ENCODE data around the gene DOCK3.
"Not testable (repeated sequence)": the region's sequence is repeated elsewhere in the genome, so short reads cannot be mapped to it uniquely, and the experiment has no call there.

Gene DOCK3

DNA sequence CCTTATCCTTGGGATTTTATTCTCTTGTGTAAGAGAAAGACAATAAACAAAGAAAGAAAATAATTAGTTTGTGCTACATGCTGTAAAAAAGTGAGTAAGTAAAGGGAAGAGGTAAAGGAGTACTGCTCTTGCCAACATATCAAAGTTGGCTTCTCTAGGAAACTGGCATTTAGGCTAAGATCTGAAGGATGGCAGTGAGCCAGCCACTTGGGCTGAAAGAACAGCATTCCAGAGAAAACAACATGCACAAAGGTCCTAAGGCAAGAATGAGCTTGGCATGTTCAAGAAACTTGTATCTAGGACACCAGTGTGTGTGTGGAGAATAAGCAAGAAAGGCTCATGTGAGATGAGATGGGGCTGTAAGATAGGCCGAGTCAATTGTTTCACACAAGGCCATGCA is 464.9 kb downstream of the DOCK3 start:
- no peak for DNase-seq

DNA sequence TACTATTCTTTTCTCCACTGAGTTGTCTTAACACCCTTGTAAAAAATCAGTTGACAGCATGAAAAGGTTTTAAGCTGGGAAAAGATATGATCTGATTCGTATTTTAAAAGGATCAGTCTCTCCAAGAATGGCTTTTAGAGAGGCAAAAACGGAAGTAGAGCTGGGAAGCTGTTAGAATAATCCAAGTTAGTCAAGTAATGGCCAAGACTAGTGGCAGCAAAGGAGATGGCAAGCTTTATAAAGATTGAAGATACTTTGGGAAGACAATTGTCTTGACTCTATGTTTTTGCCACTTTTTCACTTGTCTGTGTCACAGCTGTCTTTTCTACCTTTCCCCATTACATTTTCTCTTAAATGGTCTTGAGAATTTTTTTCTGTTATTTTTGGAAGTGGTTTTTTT is 466.8 kb downstream of the DOCK3 start:
- no peak for DNase-seq

DNA sequence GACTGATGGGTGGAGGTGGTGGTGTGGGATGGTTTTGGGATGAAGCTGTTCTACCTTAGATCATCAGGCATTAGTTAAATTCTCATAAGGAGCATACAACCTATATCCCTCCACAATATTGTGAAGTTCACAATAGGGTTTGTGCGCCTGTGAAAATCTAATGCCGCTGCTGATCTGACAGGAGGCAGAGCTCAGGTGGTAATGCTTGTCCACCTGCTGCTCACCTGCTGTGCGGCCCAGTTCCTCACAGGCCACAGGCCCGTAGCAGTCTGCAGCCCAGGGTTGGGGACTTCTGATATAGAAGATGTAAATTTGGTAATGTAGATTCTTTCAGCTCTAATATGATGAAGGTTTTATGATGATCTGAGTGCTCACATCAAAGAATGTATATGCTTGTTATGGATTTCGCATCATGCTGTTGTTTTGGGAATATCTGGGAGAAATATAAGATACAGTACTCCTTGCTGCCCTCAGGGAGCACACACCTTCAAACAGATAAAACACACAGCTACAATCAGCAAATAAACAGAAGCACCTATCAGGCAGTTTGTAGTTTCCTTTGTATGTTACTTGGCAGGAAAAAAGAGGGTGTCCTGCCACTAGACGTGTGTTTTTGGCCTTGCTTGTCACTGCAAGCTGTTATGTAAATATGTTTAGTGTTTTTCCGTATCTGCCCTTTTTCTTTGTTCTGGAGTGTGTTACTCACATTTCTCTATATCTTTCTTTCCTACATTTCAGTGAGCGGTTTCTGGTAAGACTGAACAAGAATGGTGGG is 471.3 kb downstream of the DOCK3 start:
- DNase-seq: no peak

DNA sequence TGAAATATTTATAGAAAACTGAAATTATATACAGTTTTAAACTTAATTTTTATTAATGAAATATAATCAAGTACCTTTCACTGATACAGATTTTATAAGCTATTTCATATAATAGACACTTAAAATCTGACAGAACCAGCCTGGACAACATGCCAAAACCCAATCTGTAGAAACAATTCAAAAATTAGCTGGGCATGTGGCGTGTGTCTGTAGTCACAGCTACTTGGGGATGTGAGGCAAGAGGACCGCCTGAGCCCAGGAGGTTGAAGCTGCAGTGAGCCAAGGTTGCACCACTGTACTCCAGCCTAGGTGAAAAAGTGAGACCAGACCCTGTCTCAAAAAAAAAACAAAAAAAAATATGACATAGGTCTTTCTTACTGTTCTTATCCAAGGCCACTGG is 472.1 kb downstream of the DOCK3 start:
- no peak for DNase-seq

DNA sequence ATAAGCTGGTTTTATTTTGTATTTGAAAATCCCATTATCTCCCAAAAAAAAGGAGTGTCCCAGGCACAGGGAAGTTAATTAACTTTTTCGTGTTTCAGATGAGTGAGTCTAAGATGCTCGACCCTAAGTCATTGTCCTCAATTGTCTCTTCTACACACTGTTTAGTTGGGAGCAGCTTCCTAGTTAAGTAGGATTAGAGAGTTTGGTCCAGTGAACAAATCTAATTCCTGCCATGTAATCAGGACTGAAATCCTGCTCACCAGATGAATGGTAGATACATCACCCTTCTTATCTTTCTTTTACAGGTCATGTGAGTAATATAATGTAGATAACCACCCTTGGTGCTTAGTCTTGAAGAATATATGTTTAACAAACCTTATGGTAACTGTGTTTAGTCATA is 481.4 kb downstream of the DOCK3 start:
- no peak for DNase-seq

DNA sequence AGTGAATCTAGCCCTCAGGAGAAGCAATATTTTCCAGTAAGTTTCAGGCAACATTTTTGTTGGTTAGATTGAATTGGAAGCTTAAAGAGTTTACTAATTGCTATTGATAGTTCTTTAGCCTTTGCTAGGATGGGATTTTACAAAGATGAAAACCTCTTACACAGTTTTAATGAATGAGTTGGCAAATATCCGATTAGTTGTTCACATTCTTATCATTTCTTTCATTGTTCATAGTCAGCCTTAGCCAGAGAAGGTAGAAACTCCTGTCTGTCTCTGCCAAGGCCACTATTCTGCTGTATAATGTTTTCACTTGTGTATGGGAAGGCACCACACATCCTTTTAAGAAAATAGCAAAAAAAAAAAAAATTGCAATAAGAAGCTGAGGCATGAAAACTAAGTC is 488.3 kb downstream of the DOCK3 start:
- DNase-seq: no peak

DNA sequence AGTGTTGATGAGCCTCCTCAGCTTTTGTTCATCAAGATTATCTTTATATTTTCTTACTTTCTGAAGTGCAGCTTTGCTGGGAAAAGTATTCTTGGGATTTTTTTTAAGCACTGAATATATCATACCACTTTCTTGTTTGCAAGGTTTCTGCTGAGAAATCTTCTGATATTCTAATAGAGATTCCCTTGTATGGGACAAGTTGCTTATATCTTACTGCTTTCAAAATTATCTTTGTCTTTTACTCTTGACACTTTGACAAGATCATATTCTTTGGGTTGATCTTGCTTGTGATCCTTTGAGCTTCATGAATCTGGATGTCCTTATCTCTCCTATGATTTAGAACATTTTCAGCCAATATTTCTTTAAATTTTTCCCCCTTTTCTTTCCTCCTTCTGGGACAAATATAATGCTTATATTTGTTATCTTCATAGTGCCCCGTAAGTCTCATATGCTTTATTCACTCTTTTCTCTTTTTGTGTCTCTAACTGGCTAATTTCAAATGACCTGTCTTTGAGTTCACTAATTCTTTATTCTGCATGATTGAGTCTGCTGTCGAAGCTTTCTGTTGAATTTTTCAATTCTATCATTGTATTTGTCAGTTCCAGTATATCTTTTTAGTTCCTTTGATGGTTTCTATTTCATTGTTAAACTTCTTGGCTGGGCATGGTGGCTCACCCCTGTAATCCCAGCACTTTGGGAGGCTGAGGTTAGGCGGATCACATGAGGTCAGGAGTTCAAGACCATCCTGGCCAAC is 499.0 kb downstream of the DOCK3 start:
- DNase-seq: no peak

DNA sequence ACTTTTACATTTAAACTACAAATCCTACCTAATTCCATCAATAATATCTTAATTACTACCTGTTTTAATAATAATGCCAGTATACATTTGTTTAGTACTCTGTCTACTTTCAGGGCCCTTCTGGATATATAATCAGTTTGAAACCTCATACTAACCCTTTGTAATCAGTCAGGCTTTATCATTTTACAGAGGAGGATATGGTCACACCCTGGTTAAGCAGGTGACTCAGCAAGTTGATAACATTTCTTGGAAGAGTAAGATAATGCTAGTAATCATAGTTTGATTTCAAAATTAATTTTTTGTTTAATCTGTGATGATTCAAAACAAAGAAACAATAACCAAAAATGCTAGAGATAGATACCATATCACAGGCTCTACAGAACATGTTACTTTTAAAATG is 502.2 kb downstream of the DOCK3 start:
- no peak for DNase-seq

DNA sequence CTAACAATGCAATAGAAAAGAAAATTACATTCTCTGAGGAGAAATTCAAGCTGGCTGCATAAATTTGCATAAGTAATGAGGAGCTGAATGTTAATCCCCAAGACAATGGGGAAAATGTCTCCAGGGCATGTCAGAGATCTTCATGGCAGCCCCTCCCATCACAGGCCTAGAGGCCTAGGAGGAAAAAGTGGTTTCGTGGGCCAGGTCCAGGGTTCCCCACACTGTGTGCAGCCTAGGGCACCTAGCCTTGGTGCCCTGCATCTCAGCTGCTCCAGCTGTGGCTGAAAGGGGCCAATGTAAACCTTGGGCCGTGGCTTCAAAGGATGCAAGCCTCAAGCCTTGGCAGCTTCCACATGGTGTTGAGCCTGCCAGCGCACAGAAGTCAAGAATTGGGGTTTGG is 511.7 kb downstream of the DOCK3 start:
- not testable (repeated sequence) for DNase-seq

DNA sequence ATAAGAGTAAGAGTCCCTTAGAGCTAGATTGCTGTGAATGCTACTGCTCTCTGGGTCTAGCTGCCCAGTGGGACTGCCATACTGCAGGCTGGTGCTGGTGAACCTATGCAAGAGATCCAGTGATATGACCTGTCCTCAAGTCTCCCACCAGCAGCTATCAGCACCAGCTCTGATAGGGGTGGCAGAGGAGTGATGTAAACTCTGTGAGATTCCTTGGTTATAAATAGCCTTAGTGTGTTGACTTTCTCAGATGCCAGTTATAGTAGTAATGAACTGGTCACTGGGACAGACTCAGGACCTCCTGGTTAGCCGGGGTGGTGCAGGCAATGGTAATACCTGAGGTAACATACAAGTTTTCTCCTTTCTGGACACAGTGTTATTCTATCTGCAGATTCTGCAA is 515.5 kb downstream of the DOCK3 start:
- no peak for DNase-seq

DNA sequence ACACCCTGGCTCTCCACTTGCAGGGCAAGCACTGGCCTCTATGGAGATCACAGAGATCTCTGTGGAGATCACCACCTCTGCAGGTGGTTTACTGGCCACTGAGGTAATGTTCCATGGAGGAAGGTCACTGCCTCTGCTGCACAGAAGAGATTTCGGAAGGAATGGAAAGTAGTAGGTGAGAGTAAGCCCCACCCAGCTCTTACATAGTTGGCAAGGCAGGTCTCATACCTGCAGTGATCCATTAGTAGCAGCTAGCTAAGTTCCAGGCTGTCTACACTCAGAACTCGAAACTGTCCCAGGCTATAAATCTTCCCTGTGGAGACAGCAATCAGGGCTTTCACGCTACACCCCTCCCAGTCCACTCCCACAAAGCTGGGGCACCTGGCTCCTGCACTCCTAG is 516.1 kb downstream of the DOCK3 start:
- DNase-seq: no peak

DNA sequence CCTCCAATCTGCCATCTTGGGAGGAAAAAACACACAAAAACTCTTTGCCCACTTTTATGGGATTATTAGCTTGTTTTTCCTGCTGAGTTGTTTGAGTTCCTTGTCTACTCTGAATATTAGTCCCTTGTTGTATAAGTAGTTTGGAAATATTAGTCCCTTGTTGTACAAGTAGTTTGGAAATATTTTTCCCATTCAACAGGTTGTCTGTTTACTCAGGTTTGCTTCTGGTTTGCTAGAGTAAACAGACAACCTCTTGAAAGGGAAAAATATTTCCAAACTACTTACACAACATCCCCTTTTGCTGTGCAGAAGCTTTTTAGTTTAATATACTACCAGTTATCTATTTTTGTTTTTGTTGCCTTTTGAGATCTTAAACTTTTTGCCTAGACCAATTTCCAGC is 517.0 kb downstream of the DOCK3 start:
- DNase-seq: no peak

DNA sequence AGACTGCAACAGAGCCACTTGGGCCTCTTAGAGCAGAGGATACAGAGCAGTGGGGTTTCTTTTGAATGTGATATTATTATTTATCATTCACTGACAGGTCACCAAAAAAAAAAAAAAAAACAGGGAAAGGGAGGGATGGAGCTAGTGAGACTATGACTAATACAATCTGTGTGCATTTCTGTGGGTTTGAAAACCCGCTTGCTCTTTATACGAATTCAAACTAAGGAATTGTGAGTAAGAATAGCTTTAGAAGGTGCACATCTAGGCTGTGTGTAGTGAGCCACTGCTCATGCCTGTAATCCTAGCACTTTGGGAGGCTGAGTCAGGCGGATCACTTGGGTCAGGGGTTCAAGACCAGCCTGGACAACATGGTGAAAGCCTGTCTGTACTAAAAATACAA is 523.8 kb downstream of the DOCK3 start:
- DNase-seq: no peak

DNA sequence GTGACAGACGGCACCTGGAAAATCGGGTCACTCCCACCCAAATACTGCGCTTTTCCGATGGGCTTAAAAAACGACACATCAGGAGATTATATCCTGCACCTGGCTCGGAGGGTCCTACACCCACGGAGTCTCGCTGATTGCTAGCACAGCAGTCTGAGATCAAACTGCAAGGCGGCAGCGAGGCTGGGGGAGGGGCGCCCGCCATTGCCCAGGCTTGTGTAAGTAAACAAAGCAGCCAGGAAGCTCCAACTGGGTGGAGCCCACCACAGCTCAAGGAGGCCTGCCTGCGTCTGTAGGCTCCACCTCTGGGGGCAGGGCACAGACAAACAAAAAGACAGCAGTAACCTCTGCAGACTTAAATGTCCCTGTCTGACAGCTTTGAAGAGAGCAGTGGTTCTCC is 524.6 kb downstream of the DOCK3 start:
- not testable (repeated sequence) for DNase-seq

DNA sequence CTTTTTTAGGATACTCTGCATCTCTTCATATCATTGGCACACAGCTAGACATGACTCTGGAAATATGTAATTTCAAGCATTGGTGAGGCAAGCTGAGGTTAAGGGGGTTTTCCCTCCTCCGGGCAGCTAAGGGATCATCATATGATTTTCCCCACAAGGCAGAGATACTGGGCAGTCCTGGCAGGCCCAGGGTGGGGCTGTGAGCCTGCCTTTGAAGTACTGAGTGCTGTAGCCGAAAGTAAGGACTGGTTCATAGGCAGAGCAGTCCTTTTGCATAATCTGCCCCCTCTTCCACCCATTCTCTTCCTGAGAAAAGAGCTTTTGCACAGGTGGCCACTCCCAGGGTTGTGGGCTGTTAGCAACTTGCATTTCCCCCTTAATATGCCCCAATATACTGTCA is 541.6 kb downstream of the DOCK3 start:
- DNase-seq: no peak

DNA sequence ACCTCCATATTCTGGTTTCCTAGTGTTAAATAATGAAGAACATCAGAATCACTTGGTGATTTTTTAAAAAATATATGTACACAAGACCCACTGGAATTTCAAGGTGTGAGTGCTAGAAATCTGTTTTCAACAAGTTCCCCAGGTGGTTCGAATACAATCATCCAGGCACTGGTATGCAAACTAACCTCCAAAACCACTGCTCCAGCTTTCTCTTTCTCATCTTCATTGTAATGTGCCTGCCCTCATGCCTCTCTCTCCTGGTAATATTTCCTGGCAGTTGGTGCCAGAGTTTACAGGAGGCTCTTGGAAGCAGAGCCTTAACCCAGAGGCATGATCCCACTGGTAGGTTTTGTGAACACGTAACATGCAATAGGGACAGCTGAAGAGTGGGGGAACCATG is 547.2 kb downstream of the DOCK3 start:
- no peak for DNase-seq

DNA sequence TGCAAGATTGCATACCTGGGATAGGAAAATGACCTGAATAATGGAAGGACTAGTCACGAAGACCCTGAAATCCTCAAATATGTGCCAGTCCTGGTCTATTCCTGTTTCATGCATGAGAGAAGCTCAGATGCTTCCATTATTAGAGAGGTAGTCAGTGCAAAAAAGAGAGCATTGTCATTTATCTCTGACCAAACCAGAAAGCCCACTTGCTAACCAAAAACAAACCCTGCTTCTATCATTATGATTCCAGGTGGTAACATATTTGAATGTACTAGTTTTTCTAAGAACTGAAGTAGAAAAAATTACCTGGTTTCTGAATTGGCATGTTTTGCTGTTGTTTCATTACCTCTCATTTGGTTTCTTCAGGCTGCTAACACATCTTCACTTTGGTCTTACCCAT is 549.6 kb downstream of the DOCK3 start:
- DNase-seq: no peak

DNA sequence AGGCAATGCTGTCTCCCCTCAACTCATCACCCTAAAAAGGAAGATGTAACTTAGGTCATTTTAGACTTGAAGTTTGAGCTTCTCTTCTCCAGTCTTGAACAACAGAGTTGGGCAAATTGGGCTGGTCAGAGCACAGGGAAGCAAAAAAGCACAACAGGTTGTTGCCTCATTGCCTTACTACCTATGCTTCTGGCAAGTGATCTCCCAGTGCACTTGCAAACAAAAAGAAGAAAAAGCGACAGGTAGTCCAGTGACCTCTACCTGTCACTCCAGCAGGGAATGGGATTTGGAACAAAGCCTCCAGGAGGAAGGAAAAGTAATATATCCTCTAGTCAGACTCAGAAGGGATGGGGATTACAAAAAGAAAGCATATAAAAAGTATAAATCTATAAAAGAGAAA is 550.1 kb downstream of the DOCK3 start:
- DNase-seq: no peak

DNA sequence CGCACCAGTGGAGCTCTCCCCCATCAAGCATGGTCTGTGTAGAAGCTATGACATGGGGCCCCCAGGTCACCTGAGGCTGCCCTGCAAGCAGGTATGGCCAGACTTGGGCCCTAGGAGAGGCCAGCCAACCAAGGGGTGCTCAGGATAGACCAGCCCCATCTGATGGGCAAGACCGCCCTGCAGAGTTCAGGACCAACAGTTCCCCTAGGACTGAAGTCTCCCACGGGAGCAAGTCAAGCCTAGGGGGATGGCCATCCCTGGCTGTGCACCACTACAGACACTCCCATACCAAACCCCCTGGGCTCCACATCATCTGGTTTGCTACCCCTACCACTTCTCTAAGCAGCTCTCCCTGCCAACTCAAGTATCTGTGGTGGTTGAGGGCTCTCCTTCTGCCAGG is 568.2 kb downstream of the DOCK3 start:
- DNase-seq: no peak

DNA sequence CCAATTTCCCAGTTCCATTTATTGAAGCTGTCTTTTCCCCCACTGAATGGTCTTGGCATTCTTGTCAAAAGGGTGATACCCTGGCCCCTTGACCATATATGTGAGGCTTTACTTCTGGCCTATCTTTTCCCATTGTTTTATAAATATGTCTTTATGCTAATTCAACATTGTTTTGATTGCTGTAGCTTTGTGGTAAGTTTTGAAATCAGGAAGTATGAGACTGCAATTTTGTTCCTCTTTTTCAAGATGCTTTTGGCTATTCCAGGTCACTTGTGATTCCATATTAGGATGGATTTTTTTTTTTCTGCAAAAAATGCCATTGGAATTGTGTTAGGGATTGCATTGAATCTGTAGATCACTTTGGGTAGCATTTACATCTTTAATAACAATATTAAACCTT is 569.2 kb downstream of the DOCK3 start:
- DNase-seq: no peak

DNA sequence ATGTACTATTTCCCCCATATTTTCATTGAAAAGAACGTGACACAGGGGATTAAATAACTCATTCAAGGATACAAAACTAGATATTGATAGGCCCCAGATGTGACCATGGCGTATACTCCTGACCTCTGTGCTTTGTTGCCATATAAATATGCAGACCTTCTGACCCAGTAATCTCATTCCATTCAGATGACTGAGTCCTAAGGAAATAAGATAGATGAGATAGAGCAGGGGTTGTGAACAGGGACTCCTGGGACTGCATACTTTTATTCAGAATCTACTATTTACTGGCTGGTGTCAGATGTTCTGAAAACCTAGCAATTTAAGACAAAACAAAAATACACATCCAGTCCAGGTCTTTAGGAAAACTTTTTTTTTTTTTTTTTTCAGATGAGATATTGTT is 571.1 kb downstream of the DOCK3 start:
- DNase-seq: no peak

DNA sequence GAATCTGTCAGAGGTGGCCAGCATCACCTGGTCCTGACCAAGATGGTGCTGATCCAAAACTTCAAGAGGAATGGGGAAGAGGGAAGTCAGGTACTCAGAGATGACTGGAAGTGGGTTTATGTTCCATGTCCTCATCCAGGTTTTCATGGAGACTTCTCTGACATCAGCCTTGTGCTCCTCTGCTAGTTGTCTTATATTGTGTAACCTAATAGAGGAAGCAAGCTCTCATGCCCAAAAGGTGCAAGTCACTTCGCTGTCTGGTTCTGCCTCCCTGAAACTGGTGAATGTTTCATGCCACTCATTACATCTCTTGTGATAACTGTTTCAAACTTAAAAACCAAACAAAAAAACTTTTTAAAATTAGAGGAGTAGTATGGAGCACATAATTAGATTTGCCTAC is 583.1 kb downstream of the DOCK3 start:
- DNase-seq: peak; percentile 27

DNA sequence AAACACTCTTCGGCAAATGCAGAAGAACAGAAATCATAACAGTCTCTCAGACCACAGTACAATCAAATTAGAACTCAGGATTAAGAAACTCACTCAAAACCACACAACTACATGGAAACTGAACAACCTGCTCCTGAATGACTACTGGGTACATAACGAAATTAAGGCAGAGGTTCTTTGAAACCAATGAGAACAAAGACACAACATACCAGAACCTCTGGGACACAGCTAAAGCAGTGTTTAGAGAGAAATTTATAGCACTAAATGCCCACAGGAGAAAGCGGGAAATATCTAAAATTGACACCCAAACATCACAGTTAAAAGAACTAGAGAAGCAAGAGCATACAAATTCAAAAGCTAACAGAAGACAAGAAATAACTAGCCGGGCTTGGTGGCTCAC is 589.4 kb downstream of the DOCK3 start:
- DNase-seq: not testable (repeated sequence)

DNA sequence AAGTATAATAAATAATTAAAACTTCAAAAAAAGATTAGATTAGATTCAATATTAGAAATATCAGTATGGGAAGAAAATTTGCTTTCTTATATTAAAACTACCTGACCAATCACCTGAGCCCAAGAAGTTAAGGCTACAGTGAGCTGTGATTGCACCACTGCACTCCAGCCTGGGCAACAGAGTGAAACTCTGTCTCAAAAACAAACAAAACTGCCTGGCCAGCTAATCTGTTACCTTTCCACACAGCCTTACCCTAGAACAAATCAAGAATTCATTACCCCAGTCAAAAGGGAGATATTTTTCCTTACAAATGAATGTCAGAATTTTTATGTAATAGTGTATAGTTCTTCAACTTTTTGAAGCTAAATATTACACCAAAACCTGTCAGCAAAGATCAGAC is 593.4 kb downstream of the DOCK3 start:
- no peak for DNase-seq

DNA sequence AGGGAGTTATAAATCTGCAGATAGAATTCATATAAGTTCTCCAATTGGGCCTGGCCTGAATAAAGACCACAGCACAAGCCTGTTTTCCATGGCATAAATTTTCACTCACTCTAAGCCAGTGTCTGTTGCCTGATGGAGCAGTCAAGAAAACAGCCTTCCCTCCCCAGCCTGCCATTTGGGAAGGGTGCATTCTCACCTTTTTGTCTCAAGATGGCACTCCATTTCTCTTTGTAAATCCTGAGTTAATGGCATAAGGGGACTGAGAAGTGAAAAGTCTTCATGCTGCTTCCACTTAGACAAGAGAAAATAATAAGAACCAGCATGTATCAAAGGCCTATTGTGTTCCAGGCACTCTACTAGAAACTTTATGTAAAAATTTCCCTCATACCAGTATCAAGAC is 594.7 kb downstream of the DOCK3 start:
- DNase-seq: no peak

Measured in CD4-positive, alpha-beta T cell treated with Interferon gamma for 1 hour (primary cell).